ENCODE results near the gene CLDN16.

CLDN16 gene

GRCh38 chr3:190388703-190389102, 740 bp downstream of the CLDN16 start:
- DNase-seq (ENCODE audit: insufficient read length, low spot score) (no peak), FAIRE-seq (no peak)
- TF ChIP-seq POLR2A (IDR thresholded peaks at IDR 0.05; ENCODE audit: low read depth, low read length) = no peak
- TF ChIP-seq SPI1 (IDR thresholded peaks at IDR 0.05; ENCODE audit: low read depth, low read length) = no peak
- TF ChIP-seq POLR2AphosphoS5 (IDR thresholded peaks at IDR 0.05; ENCODE audit: low read depth, low read length) = no peak
- TF ChIP-seq PAX5 (IDR thresholded peaks at IDR 0.05; ENCODE audit: insufficient read depth, low read length, severe bottlenecking) = no peak
- TF ChIP-seq POU2F2 (IDR thresholded peaks at IDR 0.05; ENCODE audit: low read depth, low read length) = no peak
- no peak for TF ChIP-seq TAF1 (IDR thresholded peaks at IDR 0.05; ENCODE audit: low read depth, low read length)

GRCh38 chr3:190396001-190396400, 8.0 kb downstream of the CLDN16 start:
- no peak for DNase-seq (ENCODE audit: insufficient read length, low spot score)
- no peak for TF ChIP-seq POLR2A (IDR thresholded peaks at IDR 0.05; ENCODE audit: low read depth, low read length)
- no peak for TF ChIP-seq SPI1 (IDR thresholded peaks at IDR 0.05; ENCODE audit: low read depth, low read length)
- no peak for TF ChIP-seq POU2F2 (IDR thresholded peaks at IDR 0.05; ENCODE audit: low read depth, low read length)
- TF ChIP-seq TAF1 (IDR thresholded peaks at IDR 0.05; ENCODE audit: low read depth, low read length) = no peak
- no peak for TF ChIP-seq PAX5 (IDR thresholded peaks at IDR 0.05; ENCODE audit: insufficient read depth, low read length, severe bottlenecking)
- no peak for TF ChIP-seq POLR2AphosphoS5 (IDR thresholded peaks at IDR 0.05; ENCODE audit: low read depth, low read length)
- FAIRE-seq = no peak

GRCh38 chr3:190397889-190398288, 9.9 kb downstream of the CLDN16 start:
- FAIRE-seq = no peak
- no peak for TF ChIP-seq POLR2A (IDR thresholded peaks at IDR 0.05; ENCODE audit: low read depth, low read length)
- no peak for TF ChIP-seq TAF1 (IDR thresholded peaks at IDR 0.05; ENCODE audit: low read depth, low read length)
- no peak for TF ChIP-seq PAX5 (IDR thresholded peaks at IDR 0.05; ENCODE audit: insufficient read depth, low read length, severe bottlenecking)
- TF ChIP-seq POLR2AphosphoS5 (IDR thresholded peaks at IDR 0.05; ENCODE audit: low read depth, low read length) = no peak
- TF ChIP-seq POU2F2 (IDR thresholded peaks at IDR 0.05; ENCODE audit: low read depth, low read length) = no peak
- TF ChIP-seq SPI1 (IDR thresholded peaks at IDR 0.05; ENCODE audit: low read depth, low read length) = no peak

GRCh38 chr3:190399677-190400076, 11.7 kb downstream of the CLDN16 start:
- DNase-seq (ENCODE audit: insufficient read length, low spot score) (no peak), FAIRE-seq (peak; percentile 56)
- TF ChIP-seq POLR2A (IDR thresholded peaks at IDR 0.05; ENCODE audit: low read depth, low read length) (no peak), POLR2AphosphoS5 (IDR thresholded peaks at IDR 0.05; ENCODE audit: low read depth, low read length) (no peak), POU2F2 (IDR thresholded peaks at IDR 0.05; ENCODE audit: low read depth, low read length) (no peak), PAX5 (IDR thresholded peaks at IDR 0.05; ENCODE audit: insufficient read depth, low read length, severe bottlenecking) (no peak), SPI1 (IDR thresholded peaks at IDR 0.05; ENCODE audit: low read depth, low read length) (no peak), TAF1 (IDR thresholded peaks at IDR 0.05; ENCODE audit: low read depth, low read length) (no peak)

More at GRCh38 chr3:190397889-190398288, 9.9 kb downstream of the CLDN16 start:
- DNase-seq (ENCODE audit: insufficient read length, low spot score) = no peak

GRCh38 chr3:190401963-190402362, 14.0 kb downstream of the CLDN16 start:
- TF ChIP-seq TAF1 (IDR thresholded peaks at IDR 0.05; ENCODE audit: low read depth, low read length) (no peak), POLR2A (IDR thresholded peaks at IDR 0.05; ENCODE audit: low read depth, low read length) (no peak)
- DNase-seq (ENCODE audit: insufficient read length, low spot score) (no peak), FAIRE-seq (no peak)

- no peak for FAIRE-seq
- no peak for DNase-seq (ENCODE audit: insufficient read length, low spot score)
- TF ChIP-seq POLR2AphosphoS5 (IDR thresholded peaks at IDR 0.05; ENCODE audit: low read depth, low read length) = no peak
- no peak for TF ChIP-seq PAX5 (IDR thresholded peaks at IDR 0.05; ENCODE audit: insufficient read depth, low read length, severe bottlenecking)
- no peak for TF ChIP-seq TAF1 (IDR thresholded peaks at IDR 0.05; ENCODE audit: low read depth, low read length)
- TF ChIP-seq POU2F2 (IDR thresholded peaks at IDR 0.05; ENCODE audit: low read depth, low read length) = no peak
- no peak for TF ChIP-seq SPI1 (IDR thresholded peaks at IDR 0.05; ENCODE audit: low read depth, low read length)
- no peak for TF ChIP-seq POLR2A (IDR thresholded peaks at IDR 0.05; ENCODE audit: low read depth, low read length)
Measured at GRCh38 chr3:190404715-190405114, 16.8 kb downstream of the CLDN16 start.

GRCh38 chr3:190414297-190414696, 26.3 kb downstream of the CLDN16 start:
- TF ChIP-seq POLR2A (IDR thresholded peaks at IDR 0.05; ENCODE audit: low read depth, low read length) (no peak), POU2F2 (IDR thresholded peaks at IDR 0.05; ENCODE audit: low read depth, low read length) (no peak), PAX5 (IDR thresholded peaks at IDR 0.05; ENCODE audit: insufficient read depth, low read length, severe bottlenecking) (no peak), POLR2AphosphoS5 (IDR thresholded peaks at IDR 0.05; ENCODE audit: low read depth, low read length) (no peak)
- FAIRE-seq = no peak

GRCh38 chr3:190424108-190424477, 36.1 kb downstream of the CLDN16 start:
- TF ChIP-seq PAX5 (IDR thresholded peaks at IDR 0.05; ENCODE audit: insufficient read depth, low read length, severe bottlenecking) (no peak), SPI1 (IDR thresholded peaks at IDR 0.05; ENCODE audit: low read depth, low read length) (no peak), TAF1 (IDR thresholded peaks at IDR 0.05; ENCODE audit: low read depth, low read length) (no peak), POLR2AphosphoS5 (IDR thresholded peaks at IDR 0.05; ENCODE audit: low read depth, low read length) (no peak), POLR2A (IDR thresholded peaks at IDR 0.05; ENCODE audit: low read depth, low read length) (no peak), POU2F2 (IDR thresholded peaks at IDR 0.05; ENCODE audit: low read depth, low read length) (no peak)
- DNase-seq (ENCODE audit: insufficient read length, low spot score) (no peak), FAIRE-seq (no peak)

More at GRCh38 chr3:190414297-190414696, 26.3 kb downstream of the CLDN16 start:
- no peak for DNase-seq (ENCODE audit: insufficient read length, low spot score)

- TF ChIP-seq PAX5 (IDR thresholded peaks at IDR 0.05; ENCODE audit: insufficient read depth, low read length, severe bottlenecking) (no peak), SPI1 (IDR thresholded peaks at IDR 0.05; ENCODE audit: low read depth, low read length) (no peak), TAF1 (IDR thresholded peaks at IDR 0.05; ENCODE audit: low read depth, low read length) (no peak), POU2F2 (IDR thresholded peaks at IDR 0.05; ENCODE audit: low read depth, low read length) (no peak), POLR2AphosphoS5 (IDR thresholded peaks at IDR 0.05; ENCODE audit: low read depth, low read length) (no peak), POLR2A (IDR thresholded peaks at IDR 0.05; ENCODE audit: low read depth, low read length) (no peak)
- FAIRE-seq (peak; percentile 71), DNase-seq (ENCODE audit: insufficient read length, low spot score) (no peak)
Measured at GRCh38 chr3:190424478-190425439, 36.8 kb downstream of the CLDN16 start.

Measured in GM12891 (cell line).